Activated CD4-positive, alpha-beta T cell treated with anti-CD3 and anti-CD28 coated beads, Interleukin-2, amount 10 ng/mL, durations not matched to agents 7 days and 5 days (primary cell): ENCODE measurements around the gene TRAM2. TPM values are rescaled to one million over a fixed set of nuclear protein-coding genes. Genes with fewer than 3 reads are reported as not detected.

Source experiments
- CTCF ChIA-PET: fragments of 350-600 bp; sonication (Branson Sonifier 250); formaldehyde crosslinking; loops from one replicate; lab custom pipeline; 2021; ENCODE audit warnings: antibody characterized with exemption; lab: Charles Lee
- POLR2A ChIA-PET: fragments of 350-600 bp; sonication (Branson Sonifier 250); formaldehyde crosslinking; loops from one replicate; lab custom pipeline; 2021; ENCODE audit warnings: antibody characterized with exemption; lab: Charles Lee
- DNase-seq: peaks from one replicate; pipeline ENCODE4 v3.0.0-alpha.2; 2020
- H3K27ac Mint-ChIP-seq: one replicate; pipeline ENCODE4 v1.8.0; 2021; ENCODE audit warnings: mild to moderate bottlenecking, moderate library complexity, mixed read lengths
- H3K27me3 Mint-ChIP-seq: one replicate; pipeline ENCODE4 v1.8.0; 2021; ENCODE audit warnings: mixed read lengths
- H3K36me3 Mint-ChIP-seq: one replicate; pipeline ENCODE4 v1.8.0; 2021; ENCODE audit warnings: low read depth, mixed read lengths
- H3K4me1 Mint-ChIP-seq: one replicate; pipeline ENCODE4 v1.8.0; 2021; ENCODE audit warnings: mixed read lengths
- H3K4me3 Mint-ChIP-seq: one replicate; pipeline ENCODE4 v1.8.0; 2021; ENCODE audit warnings: mild to moderate bottlenecking, moderate library complexity, mixed read lengths
- H3K9me3 Mint-ChIP-seq: one replicate; pipeline ENCODE4 v1.8.0; 2021; ENCODE audit warnings: mixed read lengths
- total RNA-seq, 2 experiments: library from RNA; stranded (reverse); gene quantifications; one replicate each; pipeline ENCODE4 v1.2.3, GENCODE V29; 2021

Gene TRAM2, protein sequence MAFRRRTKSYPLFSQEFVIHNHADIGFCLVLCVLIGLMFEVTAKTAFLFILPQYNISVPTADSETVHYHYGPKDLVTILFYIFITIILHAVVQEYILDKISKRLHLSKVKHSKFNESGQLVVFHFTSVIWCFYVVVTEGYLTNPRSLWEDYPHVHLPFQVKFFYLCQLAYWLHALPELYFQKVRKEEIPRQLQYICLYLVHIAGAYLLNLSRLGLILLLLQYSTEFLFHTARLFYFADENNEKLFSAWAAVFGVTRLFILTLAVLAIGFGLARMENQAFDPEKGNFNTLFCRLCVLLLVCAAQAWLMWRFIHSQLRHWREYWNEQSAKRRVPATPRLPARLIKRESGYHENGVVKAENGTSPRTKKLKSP
- 1 to 10 TPM; 9.0 to 9.4 TPM for total RNA-seq

DNA sequence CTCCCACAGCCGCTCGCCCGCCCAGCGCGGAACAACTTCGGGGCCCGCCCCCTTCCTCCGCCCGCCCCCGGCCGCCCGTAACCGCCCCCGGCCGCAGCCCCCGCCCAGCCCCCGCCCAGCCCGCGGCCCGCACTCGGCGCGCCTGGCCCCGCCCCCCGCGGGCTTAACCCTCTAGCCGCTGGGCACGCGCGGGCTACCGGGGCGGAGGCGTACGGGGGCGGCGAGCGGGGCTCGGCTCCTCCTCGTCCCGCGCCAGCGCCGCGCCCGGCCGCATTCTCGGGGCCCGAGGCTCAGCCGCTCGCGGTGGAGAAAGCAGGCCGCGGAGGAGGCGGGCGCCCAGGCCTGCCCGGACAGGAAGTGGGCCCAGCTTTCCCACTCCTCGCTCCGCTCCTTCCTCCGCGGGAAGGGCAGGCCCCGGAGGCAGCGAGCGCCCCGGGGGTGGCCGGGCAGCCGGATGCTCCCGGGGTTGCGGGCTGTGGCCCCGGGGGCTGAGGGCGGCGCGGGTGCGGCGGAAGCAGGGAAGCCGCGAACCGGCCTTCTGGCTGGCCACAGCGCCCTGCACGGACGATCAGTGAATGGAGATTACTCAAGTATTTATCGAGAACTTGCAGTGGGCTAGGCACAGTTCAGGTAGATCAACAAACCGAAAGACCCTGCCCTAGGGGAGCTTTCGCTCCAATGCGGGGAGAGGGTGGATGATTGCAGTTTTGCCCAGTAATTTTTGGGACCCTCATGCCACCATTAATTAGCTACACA lies at the start of gene TRAM2:
Gene TRAM2 (minus strand): TSS at position 39 of the 756 bp plus-strand sequence. CDS start 145 bp downstream, outside the sequence.
- peak within 1 kb of the TSS; percentile 70 for H3K27ac Mint-ChIP-seq
- peaks cover 3% of the 10 kb centered on the region for H3K36me3 Mint-ChIP-seq
- ChIA-PET CTCF (interaction anchor here (1.0 to 1.5 kb wide), 5 partner anchors 18 to 168 kb away, joined by 3 to 5 read pairs (median 3); no protein-coding TSS in a partner anchor), POLR2A (no interaction called here)
- H3K4me1 Mint-ChIP-seq, result peaks cover 45% of the 10 kb centered on the region
- H3K9me3 Mint-ChIP-seq, result no peaks in the 10 kb centered on the region
- no peaks in the 10 kb centered on the region for H3K27me3 Mint-ChIP-seq
- H3K4me3 Mint-ChIP-seq, result peak within 1 kb of the TSS; percentile 74
- peak; percentile 73 for DNase-seq

DNA sequence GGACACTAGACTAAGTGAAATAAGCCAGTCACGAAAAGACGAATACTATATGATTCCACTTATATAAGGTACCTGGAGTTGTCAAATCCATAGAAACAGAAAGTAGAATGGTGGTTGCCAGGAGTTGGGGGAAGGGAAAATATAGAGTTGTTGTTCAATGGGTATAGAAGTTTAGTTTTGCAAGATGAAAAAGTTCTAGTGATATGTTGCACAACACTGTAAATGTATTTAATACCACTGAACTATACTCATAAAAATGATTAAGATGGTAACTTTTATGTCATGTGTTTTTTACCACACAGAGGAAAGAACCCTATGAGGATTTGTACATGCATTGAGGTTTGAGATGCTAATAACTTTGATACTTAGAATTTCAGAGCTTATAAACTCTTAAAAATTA lies 46.0 kb upstream of the TRAM2 start:
- Mint-ChIP-seq H3K36me3 (no peaks in the 10 kb centered on the region), H3K27ac (no peak overlapping the region), H3K4me3 (no peak overlapping the region), H3K4me1 (no peaks in the 10 kb centered on the region), H3K9me3 (no peaks in the 10 kb centered on the region), H3K27me3 (peaks cover 20% of the 10 kb centered on the region)
- no peak for DNase-seq
- CTCF ChIA-PET, result interaction anchor here (0.6 to 1.1 kb wide), 2 partner anchors 19 to 170 kb away, joined by 3 read pairs; no protein-coding TSS in a partner anchor
- POLR2A ChIA-PET, result no interaction called here

DNA sequence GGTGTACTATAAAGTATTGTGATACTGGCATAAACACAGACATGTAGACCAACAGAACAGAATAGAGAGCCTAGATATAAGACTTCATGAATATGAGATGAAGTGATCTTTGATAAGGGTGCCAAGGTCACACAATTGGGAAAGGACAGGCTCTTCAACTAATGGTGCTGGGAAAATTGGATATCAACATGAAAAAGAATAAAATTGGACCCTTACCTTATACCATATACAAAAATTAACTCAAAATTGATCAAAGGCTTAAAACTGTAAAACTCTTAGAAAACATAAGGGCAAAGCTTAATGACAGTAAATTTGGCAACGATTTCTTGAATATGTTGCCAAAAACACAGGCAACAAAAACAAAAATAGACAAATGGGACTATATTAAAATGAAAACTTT lies 44.8 kb upstream of the TRAM2 start:
- H3K27me3 Mint-ChIP-seq, result peaks cover 18% of the 10 kb centered on the region

GRCh38 chr6:52620906-52621190 lies 44.0 kb upstream of the TRAM2 start:
- no peaks in the 10 kb centered on the region for H3K4me1 Mint-ChIP-seq
- CTCF ChIA-PET, result no interaction called here
- POLR2A ChIA-PET, result no interaction called here

More for the DNA sequence above, 44.8 kb upstream of the TRAM2 start:
- no peaks in the 10 kb centered on the region for H3K4me1 Mint-ChIP-seq
- ChIA-PET POLR2A (no interaction called here), CTCF (no interaction called here)
- no peak for DNase-seq
- no peak overlapping the region for H3K4me3 Mint-ChIP-seq
- no peaks in the 10 kb centered on the region for H3K36me3 Mint-ChIP-seq
- H3K27ac Mint-ChIP-seq, result no peak overlapping the region
- no peaks in the 10 kb centered on the region for H3K9me3 Mint-ChIP-seq

GRCh38 chr6:52620055-52620905 lies 43.4 kb upstream of the TRAM2 start:
- DNase-seq, result no peak
- Mint-ChIP-seq H3K27ac (no peak overlapping the region), H3K36me3 (no peaks in the 10 kb centered on the region), H3K27me3 (peaks cover 13% of the 10 kb centered on the region), H3K4me1 (no peaks in the 10 kb centered on the region), H3K9me3 (no peaks in the 10 kb centered on the region), H3K4me3 (no peak overlapping the region)
- ChIA-PET POLR2A (no interaction called here), CTCF (no interaction called here)

More at GRCh38 chr6:52620906-52621190, 44.0 kb upstream of the TRAM2 start:
- H3K36me3 Mint-ChIP-seq, result no peaks in the 10 kb centered on the region
- no peak overlapping the region for H3K4me3 Mint-ChIP-seq
- no peak for DNase-seq
- no peaks in the 10 kb centered on the region for H3K9me3 Mint-ChIP-seq
- peaks cover 14% of the 10 kb centered on the region for H3K27me3 Mint-ChIP-seq
- no peak overlapping the region for H3K27ac Mint-ChIP-seq

DNA sequence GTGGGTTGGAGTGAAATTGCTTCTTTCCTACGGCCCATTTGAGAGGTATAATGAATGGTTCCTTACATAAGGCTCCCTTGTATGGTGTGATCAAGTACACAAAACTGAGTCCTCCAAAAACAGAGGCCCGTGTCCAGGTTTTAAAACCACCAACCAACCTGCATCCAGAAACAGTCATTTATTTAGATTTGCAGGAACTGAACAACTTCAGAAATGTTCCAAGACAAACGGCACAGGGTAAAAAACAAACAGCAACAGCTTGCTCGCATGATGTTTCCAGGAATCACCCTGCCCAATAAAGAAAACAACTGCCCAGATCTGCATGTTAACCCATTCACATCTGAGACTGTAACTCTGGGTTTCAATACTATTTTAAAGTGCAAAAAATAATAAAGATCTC lies 40.2 kb upstream of the TRAM2 start:
- ChIA-PET CTCF (no interaction called here), POLR2A (no interaction called here)
- Mint-ChIP-seq H3K4me1 (no peaks in the 10 kb centered on the region), H3K27me3 (peaks cover 12% of the 10 kb centered on the region), H3K9me3 (no peaks in the 10 kb centered on the region), H3K4me3 (no peak overlapping the region), H3K27ac (no peak overlapping the region), H3K36me3 (no peaks in the 10 kb centered on the region)
- DNase-seq, result no peak

DNA sequence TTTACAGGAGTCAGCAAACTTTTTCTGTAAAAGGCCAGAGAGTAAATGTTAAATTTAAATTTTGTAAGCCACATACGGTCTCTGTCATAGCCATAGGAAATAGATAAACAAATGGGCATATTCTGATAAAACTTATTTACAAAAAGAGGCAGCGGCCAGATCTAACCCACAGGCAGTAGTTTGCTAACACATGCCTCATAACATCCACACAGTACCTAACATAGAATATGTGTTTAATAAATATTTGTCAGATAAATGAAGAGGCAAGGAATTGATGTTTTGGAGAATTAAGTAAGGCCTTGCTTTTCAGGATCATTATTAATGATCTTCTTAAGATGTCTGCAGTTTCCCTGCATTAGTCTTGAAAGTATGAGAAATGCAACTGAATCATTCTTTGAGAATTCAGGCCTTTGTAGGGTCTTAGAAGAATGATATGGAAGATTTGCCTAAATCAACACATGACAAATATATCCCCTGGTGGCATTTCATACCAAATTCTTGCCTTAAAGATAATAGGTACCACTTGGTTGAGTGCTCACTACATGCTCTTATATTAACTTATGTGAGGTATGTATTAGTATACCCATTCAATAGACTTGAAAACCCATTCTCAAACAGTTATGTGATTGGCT lies 39.3 kb upstream of the TRAM2 start:
- DNase-seq, result no peak
- CTCF ChIA-PET, result interaction anchor here (1.3 kb wide), 1 partner anchor 19 kb away, joined by 3 read pairs; no protein-coding TSS in a partner anchor
- H3K27ac Mint-ChIP-seq, result no peak overlapping the region
- H3K4me1 Mint-ChIP-seq, result no peaks in the 10 kb centered on the region
- H3K9me3 Mint-ChIP-seq, result no peaks in the 10 kb centered on the region
- H3K27me3 Mint-ChIP-seq, result peaks cover 8% of the 10 kb centered on the region
- POLR2A ChIA-PET, result no interaction called here
- H3K36me3 Mint-ChIP-seq, result no peaks in the 10 kb centered on the region
- H3K4me3 Mint-ChIP-seq, result no peak overlapping the region

- no peaks in the 10 kb centered on the region for H3K27me3 Mint-ChIP-seq
- no peak overlapping the region for H3K27ac Mint-ChIP-seq
- CTCF ChIA-PET, result interaction anchor here (1.2 kb wide), 1 partner anchor 34 kb away, joined by 3 read pairs; no protein-coding TSS in a partner anchor
- peaks cover 3% of the 10 kb centered on the region for H3K9me3 Mint-ChIP-seq
- no peak overlapping the region for H3K4me3 Mint-ChIP-seq
- no peak for DNase-seq
- POLR2A ChIA-PET, result no interaction called here
- H3K36me3 Mint-ChIP-seq, result no peaks in the 10 kb centered on the region
- no peaks in the 10 kb centered on the region for H3K4me1 Mint-ChIP-seq
These were observed 35.6 kb upstream of the TRAM2 start for GRCh38 chr6:52612336-52613054.

DNA sequence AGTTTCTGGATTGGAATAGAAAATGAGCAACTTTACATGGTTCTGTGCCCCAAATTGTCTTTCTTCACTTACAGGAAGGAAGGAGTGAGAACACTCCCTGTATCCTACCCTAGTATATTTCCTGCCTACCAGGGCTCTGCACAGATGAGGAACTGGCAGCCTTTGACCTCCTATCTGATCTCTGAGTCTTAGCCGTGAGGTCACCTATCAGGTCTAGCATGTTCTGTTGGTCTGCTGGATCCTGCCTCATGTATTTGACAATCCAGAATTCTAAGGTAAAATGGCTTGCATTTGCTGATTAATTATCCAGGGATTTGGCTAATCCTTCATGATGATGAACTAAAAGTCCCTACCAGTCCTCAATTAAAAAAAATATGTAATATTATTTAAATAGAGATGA lies 35.0 kb upstream of the TRAM2 start:
- H3K27me3 Mint-ChIP-seq, result no peaks in the 10 kb centered on the region
- DNase-seq, result no peak
- peaks cover 3% of the 10 kb centered on the region for H3K9me3 Mint-ChIP-seq
- ChIA-PET CTCF (interaction anchor here (1.2 kb wide), 1 partner anchor 33 kb away, joined by 3 read pairs; no protein-coding TSS in a partner anchor), POLR2A (no interaction called here)
- no peaks in the 10 kb centered on the region for H3K36me3 Mint-ChIP-seq
- no peak overlapping the region for H3K4me3 Mint-ChIP-seq
- no peaks in the 10 kb centered on the region for H3K4me1 Mint-ChIP-seq
- H3K27ac Mint-ChIP-seq, result no peak overlapping the region

- no peak overlapping the region for H3K27ac Mint-ChIP-seq
These were observed 34.0 kb upstream of the TRAM2 start for GRCh38 chr6:52610745-52611355.

GRCh38 chr6:52610011-52610410 lies 33.2 kb upstream of the TRAM2 start:
- Mint-ChIP-seq H3K27me3 (peaks cover 7% of the 10 kb centered on the region), H3K9me3 (peaks cover 3% of the 10 kb centered on the region), H3K4me3 (no peak overlapping the region), H3K27ac (no peak overlapping the region), H3K4me1 (no peaks in the 10 kb centered on the region), H3K36me3 (no peaks in the 10 kb centered on the region)
- ChIA-PET CTCF (no interaction called here), POLR2A (no interaction called here)
- no peak for DNase-seq

More at GRCh38 chr6:52610745-52611355, 34.0 kb upstream of the TRAM2 start:
- H3K36me3 Mint-ChIP-seq, result no peaks in the 10 kb centered on the region
- peaks cover 6% of the 10 kb centered on the region for H3K27me3 Mint-ChIP-seq
- CTCF ChIA-PET, result no interaction called here
- H3K9me3 Mint-ChIP-seq, result peaks cover 3% of the 10 kb centered on the region
- DNase-seq, result no peak
- POLR2A ChIA-PET, result no interaction called here
- no peaks in the 10 kb centered on the region for H3K4me1 Mint-ChIP-seq
- H3K4me3 Mint-ChIP-seq, result no peak overlapping the region
